ENCODE data around the gene CMC2.

- TF ChIP-seq CTCF (IDR thresholded peaks at IDR 0.05; ENCODE audit: insufficient read depth, low read length, poor library complexity, severe bottlenecking) (no peak), EZH2phosphoT487 (conservative IDR thresholded peaks at IDR 0.05; ENCODE audit: low read length) (no peak)
These were observed 2.9 kb downstream of the CMC2 start for GRCh38 chr16:81003610-81004460.

All from SU-DHL-6 (cell line).